ENCODE results near the gene COG5.

DNA sequence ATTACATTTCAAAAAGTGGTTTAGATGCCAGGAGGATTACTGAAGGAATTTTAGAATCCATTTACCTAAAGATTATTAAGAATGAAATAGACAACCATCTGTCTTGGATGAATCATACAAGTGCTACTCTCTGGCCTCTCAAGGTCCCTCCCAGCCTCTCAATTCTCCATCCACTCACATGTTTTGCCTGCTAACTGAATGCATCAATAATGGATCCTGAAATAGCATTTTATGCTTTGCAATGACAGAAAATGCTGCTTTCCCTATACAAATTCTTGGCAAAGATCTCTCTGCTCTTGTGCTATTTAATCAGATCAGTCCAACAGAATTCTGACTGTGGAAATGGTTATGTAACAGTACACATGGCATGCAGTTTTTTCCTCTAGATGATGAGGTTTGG is 326.9 kb downstream of the COG5 start:
- TF ChIP-seq, protein P1, sequence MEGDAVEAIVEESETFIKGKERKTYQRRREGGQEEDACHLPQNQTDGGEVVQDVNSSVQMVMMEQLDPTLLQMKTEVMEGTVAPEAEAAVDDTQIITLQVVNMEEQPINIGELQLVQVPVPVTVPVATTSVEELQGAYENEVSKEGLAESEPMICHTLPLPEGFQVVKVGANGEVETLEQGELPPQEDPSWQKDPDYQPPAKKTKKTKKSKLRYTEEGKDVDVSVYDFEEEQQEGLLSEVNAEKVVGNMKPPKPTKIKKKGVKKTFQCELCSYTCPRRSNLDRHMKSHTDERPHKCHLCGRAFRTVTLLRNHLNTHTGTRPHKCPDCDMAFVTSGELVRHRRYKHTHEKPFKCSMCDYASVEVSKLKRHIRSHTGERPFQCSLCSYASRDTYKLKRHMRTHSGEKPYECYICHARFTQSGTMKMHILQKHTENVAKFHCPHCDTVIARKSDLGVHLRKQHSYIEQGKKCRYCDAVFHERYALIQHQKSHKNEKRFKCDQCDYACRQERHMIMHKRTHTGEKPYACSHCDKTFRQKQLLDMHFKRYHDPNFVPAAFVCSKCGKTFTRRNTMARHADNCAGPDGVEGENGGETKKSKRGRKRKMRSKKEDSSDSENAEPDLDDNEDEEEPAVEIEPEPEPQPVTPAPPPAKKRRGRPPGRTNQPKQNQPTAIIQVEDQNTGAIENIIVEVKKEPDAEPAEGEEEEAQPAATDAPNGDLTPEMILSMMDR (IDR thresholded peaks at IDR 0.05; ENCODE audit: low read depth, low read length, missing input control) = no peak
- TF ChIP-seq YY1 (IDR thresholded peaks at IDR 0.05) (no peak), FOXA1 (IDR thresholded peaks at IDR 0.05) (no peak), GABPA (IDR thresholded peaks at IDR 0.05 in 1 of 2, conservative IDR thresholded peaks at IDR 0.05 in 1 of 2) (no peak), SP1 (IDR thresholded peaks at IDR 0.05) (no peak), REST (IDR thresholded peaks at IDR 0.05) (no peak), JUND (IDR thresholded peaks at IDR 0.05) (no peak), EGR1 (IDR thresholded peaks at IDR 0.05; ENCODE audit: low read depth in 2 of 2) (no peak), MAX (IDR thresholded peaks at IDR 0.05) (no peak), RXRA (IDR thresholded peaks at IDR 0.05) (no peak), RAD21 (IDR thresholded peaks at IDR 0.05) (no peak)
